H1 (cell line): ENCODE results near the gene PXDC1. TPM values are rescaled to one million over a fixed set of nuclear protein-coding genes. Genes with fewer than 3 reads are reported as not detected.

Experiments used
- CTCF ChIA-PET: fragments of 300-600 bp; sonication (Branson Sonifier 250); formaldehyde crosslinking; loops from one replicate; lab custom pipeline; 2021; ENCODE audit not compliant: partially characterized antibody; lab: Charles Lee
- POLR2A ChIA-PET: fragments of 300-600 bp; sonication (Branson Sonifier 250); formaldehyde crosslinking; loops from one replicate; lab custom pipeline; 2021; ENCODE audit warnings: inconsistent platforms; ENCODE audit not compliant: partially characterized antibody; lab: Charles Lee
- DNase-seq, 2 experiments: peaks; one replicate each; pipeline versions ENCODE4 v3.0.0 to v3.0.0-alpha.2; 2010 to 2022; ENCODE audit warnings: low spot score in 2 of 2, low read depth in 1 of 2, mixed read lengths in 1 of 2
- FAIRE-seq: peaks from 2 replicates; lab custom pipeline; 2011; peaks lifted over from hg19 to GRCh38; lab: Jason Lieb, UNC
- H2AFZ ChIP-seq: 2 replicates; pipeline ENCODE4 v1.8.1; 2012; ENCODE audit warnings: low read length, inconsistent platforms
- H2AK5ac ChIP-seq: 2 replicates; pipeline ENCODE4 v1.6.1; 2013; ENCODE audit warnings: low read depth, low read length
- H2BK120ac ChIP-seq: replicated peaks from 2 replicates; pipeline ENCODE3; 2013; ENCODE audit warnings: low read depth, low read length, inconsistent platforms
- H2BK12ac ChIP-seq: 2 replicates; pipeline ENCODE4 v1.6.1; 2013; ENCODE audit warnings: low read depth, low read length
- H2BK15ac ChIP-seq: 2 replicates; pipeline ENCODE4 v1.6.1; 2013; ENCODE audit warnings: low read length
- H2BK20ac ChIP-seq: 2 replicates; pipeline ENCODE4 v1.6.1; 2013; ENCODE audit warnings: low read length
- H2BK5ac ChIP-seq: 2 replicates; pipeline ENCODE4 v1.6.1; 2013; ENCODE audit warnings: low read depth, low read length
- H3K14ac ChIP-seq: 2 replicates; pipeline ENCODE4 v1.6.1; 2013; ENCODE audit warnings: inconsistent platforms; ENCODE audit not compliant: insufficient read length
- H3K18ac ChIP-seq: 2 replicates; pipeline ENCODE4 v1.6.1; 2013; ENCODE audit warnings: low read length; ENCODE audit errors: extremely low read depth
- H3K23ac ChIP-seq: 2 replicates; pipeline ENCODE4 v1.6.1; 2013; ENCODE audit warnings: inconsistent platforms; ENCODE audit not compliant: insufficient read length
- H3K23me2 ChIP-seq: 2 replicates; pipeline ENCODE4 v1.6.1; 2013; ENCODE audit warnings: low read depth, low read length
- H3K27ac ChIP-seq: 2 replicates; pipeline ENCODE4 v1.6.1; 2011; ENCODE audit warnings: low read depth, low read length, inconsistent platforms
- H3K27me3 ChIP-seq, 4 experiments: replicated peaks in 1 of 4; 1 replicate in 1 of 4; 2 replicates in 3 of 4; pipeline versions ENCODE4 v1.6.1 to v1.8.1; 2011 to 2013; ENCODE audit warnings: low read length in 3 of 4, mild to moderate bottlenecking in 3 of 4, inconsistent platforms in 2 of 4, mixed read lengths in 2 of 4, moderate library complexity in 1 of 4; ENCODE audit not compliant: control insufficient read depth in 3 of 4, insufficient read depth in 3 of 4; ENCODE audit errors: extremely low read depth in 1 of 4
- H3K36me3 ChIP-seq, 4 experiments: 2 replicates each; pipeline versions ENCODE4 v1.6.1 to v1.8.1; 2011 to 2013; ENCODE audit warnings: mild to moderate bottlenecking in 4 of 4, low read length in 3 of 4, moderate library complexity in 2 of 4, control low read depth in 1 of 4, inconsistent platforms in 1 of 4; ENCODE audit not compliant: insufficient read depth in 4 of 4, control insufficient read depth in 2 of 4
- H3K4ac ChIP-seq: replicated peaks from 2 replicates; pipeline ENCODE3; 2013; ENCODE audit warnings: low read length, low read depth, mixed read lengths, inconsistent platforms; ENCODE audit not compliant: insufficient read length
- H3K4me1 ChIP-seq, 4 experiments: replicated peaks in 1 of 4; 1 replicate in 1 of 4; 2 replicates in 3 of 4; pipeline versions ENCODE4 v1.6.1 to v1.8.1; 2011 to 2013; ENCODE audit warnings: low read length in 3 of 4, inconsistent platforms in 2 of 4, mixed read lengths in 1 of 4; ENCODE audit not compliant: insufficient read depth in 4 of 4, control insufficient read depth in 3 of 4
- H3K4me2 ChIP-seq, 2 experiments: 2 replicates each; pipeline versions ENCODE4 v1.6.1 to v1.8.1; 2011 to 2013; ENCODE audit warnings: low read depth in 2 of 2, low read length in 2 of 2, control low read depth in 1 of 2, inconsistent platforms in 1 of 2, mild to moderate bottlenecking in 1 of 2; ENCODE audit not compliant: insufficient read depth in 1 of 2
- H3K4me3 ChIP-seq, 4 experiments: fragments of 200-600, 300-600 bp in 1 of 4; sonication (generic), shearing (Covaris generic), sonication (Bioruptor Twin) in 1 of 4; 2 replicates each; pipeline versions ENCODE4 v1.5.1 to v1.8.1; 2011 to 2016; ENCODE audit warnings: low read length in 4 of 4, low read depth in 3 of 4, control low read depth in 2 of 4, inconsistent platforms in 2 of 4, mild to moderate bottlenecking in 2 of 4, mixed read lengths in 1 of 4, moderate library complexity in 1 of 4; ENCODE audit not compliant: insufficient read depth in 2 of 4; ENCODE audit errors: extremely low read depth in 1 of 4
- H3K56ac ChIP-seq: replicated peaks from 2 replicates; pipeline ENCODE3; 2013; ENCODE audit warnings: low read depth, mild to moderate bottlenecking, mixed read lengths, low read length, inconsistent platforms; ENCODE audit not compliant: insufficient read length
- H3K79me1 ChIP-seq: 2 replicates; pipeline ENCODE4 v1.6.1; 2013; ENCODE audit warnings: low read depth, low read length, control low read depth
- H3K79me2 ChIP-seq, 2 experiments: 2 replicates each; pipeline versions ENCODE4 v1.6.1 to v1.8.1; 2012 to 2013; ENCODE audit warnings: low read length in 2 of 2, mild to moderate bottlenecking in 2 of 2, inconsistent platforms in 1 of 2; ENCODE audit not compliant: insufficient read depth in 2 of 2, control insufficient read depth in 1 of 2
- H3K9ac ChIP-seq, 4 experiments: replicated peaks in 1 of 4; 1 replicate in 1 of 4; 2 replicates in 3 of 4; pipeline versions ENCODE4 v1.6.1 to v1.8.1; 2011 to 2013; ENCODE audit warnings: low read depth in 3 of 4, low read length in 3 of 4, control low read depth in 2 of 4, mild to moderate bottlenecking in 2 of 4, moderate library complexity in 2 of 4, inconsistent platforms in 1 of 4; ENCODE audit errors: extremely low read depth in 1 of 4
- H3K9me3 ChIP-seq, 2 experiments: 2 replicates each; pipeline versions ENCODE4 v1.6.1 to v1.8.1; 2012 to 2013; ENCODE audit warnings: mild to moderate bottlenecking in 2 of 2, moderate library complexity in 2 of 2, control low read depth in 1 of 2, inconsistent platforms in 1 of 2, low read depth in 1 of 2, low read length in 1 of 2, mixed read lengths in 1 of 2; ENCODE audit not compliant: insufficient read depth in 2 of 2
- H4K20me1 ChIP-seq, 2 experiments: replicated peaks in 1 of 2; 2 replicates each; pipeline versions ENCODE3 to v1.8.1; 2011 to 2013; ENCODE audit warnings: inconsistent platforms in 2 of 2, low read length in 2 of 2, mild to moderate bottlenecking in 1 of 2; ENCODE audit not compliant: insufficient read depth in 2 of 2, control insufficient read depth in 1 of 2
- H4K5ac ChIP-seq: 2 replicates; pipeline ENCODE4 v1.6.1; 2013; ENCODE audit warnings: low read length, low read depth, mixed read lengths, inconsistent platforms; ENCODE audit not compliant: insufficient read length
- H4K8ac ChIP-seq: 2 replicates; pipeline ENCODE4 v1.8.0; 2013; ENCODE audit warnings: mild to moderate bottlenecking, moderate library complexity, low read length, inconsistent platforms; ENCODE audit not compliant: insufficient read depth; ENCODE audit errors: extremely low read depth
- H4K91ac ChIP-seq: replicated peaks from 2 replicates; pipeline ENCODE3; 2013; ENCODE audit warnings: low read length, mixed read lengths, inconsistent platforms; ENCODE audit not compliant: insufficient read length
- WGBS, 2 experiments: shearing (Covaris generic) in 1 of 2; methylation state at CpG; one replicate each; pipeline versions ENCODE4 v1.1.6 to v1.1.7; 2013 to 2015; ENCODE audit warnings: low lambda C conversion rate in 2 of 2, mixed read lengths in 2 of 2, inconsistent platforms in 1 of 2, low coverage in 1 of 2, missing lambda C conversion rate in 1 of 2; ENCODE audit not compliant: insufficient replicate concordance in 2 of 2, insufficient coverage in 1 of 2, insufficient read length in 1 of 2; ENCODE audit errors: extremely low coverage in 1 of 2, missing lambda C conversion rate in 1 of 2; 5-methylcytosine and 5-hydroxymethylcytosine counted together
- polyA plus RNA-seq, 7 experiments: library from polyadenylated mRNA; depleted of rRNA in 3 of 7; stranded (reverse) in 5 of 7; unstranded in 2 of 7; fragments of >200 nt in 5 of 7; fragments of 200-250 nt in 2 of 7; gene quantifications; 1 replicate in 5 of 7; 2 replicates in 1 of 7; 4 replicates in 1 of 7; pipeline versions ENCODE4 v1.2.1 to v1.2.3, GENCODE V29; 2011 to 2013; ENCODE audit warnings: missing spikeins in 2 of 7, mixed read lengths in 2 of 7
- total RNA-seq: library from RNA; stranded (reverse); fragmentation: NEBNext Ultra II Directional; extraction: Animal tissue kit (Norgen Biotek cat#: 25700); gene quantifications from 2 replicates; pipeline ENCODE4 v1.2.1, GENCODE V29; 2021

PXDC1 gene
- total and polyA plus RNA-seq, 2 of the 8 experiments (the other 6 are each of a cell fraction or from before 2014, with no cell fraction given), result 1.7 to 2.0 TPM

GRCh38 chr6:3697609-3698008 lies 53.9 kb downstream of the PXDC1 start:
- Histone ChIP-seq H3K23ac (no peak overlapping the region), H2AK5ac (no peak overlapping the region), H2BK120ac (no peak overlapping the region), H3K27ac (no peak overlapping the region), H3K36me3 (no peaks in the 10 kb centered on the region), H3K4me1 (no peaks in the 10 kb centered on the region), H2BK12ac (no peak overlapping the region), H2BK5ac (no peak overlapping the region), H2BK15ac (no peak overlapping the region), H3K9me3 (peaks cover 10 to 14% of the 10 kb centered on the region in 2 experiments; a peak in 2 of 4 replicates), H2BK20ac (no peak overlapping the region), H4K8ac (no peak overlapping the region), H3K4me2 (no peak overlapping the region), H4K5ac (no peak overlapping the region), H3K27me3 (no peaks in the 10 kb centered on the region), H3K14ac (no peak overlapping the region), H3K56ac (no peak overlapping the region), H3K79me2 (no peaks in the 10 kb centered on the region), H3K18ac (no peak overlapping the region), H3K9ac (no peak overlapping the region), H4K91ac (no peak overlapping the region), H3K4me3 (no peak overlapping the region), H3K23me2 (no peaks in the 10 kb centered on the region), H2AFZ (no peak overlapping the region), H4K20me1 (no peaks in the 10 kb centered on the region), H3K79me1 (no peaks in the 10 kb centered on the region), H3K4ac (no peak overlapping the region)
- CTCF ChIA-PET, result no interaction called here
- 37% methylated on average over 1 of the region's 1 CpG; no CpG with 5 or more reads in 1 of the 2 experiments for WGBS, 2 experiments
- POLR2A ChIA-PET, result no interaction called here
- DNase-seq (no peak), FAIRE-seq (no peak)
